Aorta (tissue), 5 donors: ENCODE measurements around the gene DOCK8. TPM values are rescaled to one million over a fixed set of nuclear protein-coding genes. Genes with fewer than 3 reads are reported as not detected.

Experiments
- ATAC-seq: fragments of 200-7000 bp; cut with Tn5 transposase; one replicate; pipeline ENCODE4 v1.9.1; 2022; ENCODE audit warnings: moderate library complexity; ENCODE audit not compliant: low FRiP score
- DNase-seq, 2 donors: peaks; one replicate each; pipeline ENCODE4 v3.0.0-alpha.2; 2020
- H3K27ac ChIP-seq, 2 donors: one replicate each; pipeline ENCODE4 v1.5.1; 2013; ENCODE audit warnings: low read length in 2 of 2, mild to moderate bottlenecking in 2 of 2, moderate library complexity in 2 of 2, control low read depth in 1 of 2, inconsistent platforms in 1 of 2, low read depth in 1 of 2
- H3K27me3 ChIP-seq, 2 donors: one replicate each; pipeline ENCODE4 v1.6.1; 2013; ENCODE audit warnings: control low read depth in 1 of 2, low read length in 1 of 2, mild to moderate bottlenecking in 1 of 2, moderate library complexity in 1 of 2; ENCODE audit not compliant: insufficient read depth in 2 of 2, control insufficient read depth in 1 of 2
- H3K36me3 ChIP-seq, 2 donors: one replicate each; pipeline ENCODE4 v1.6.1; 2013; ENCODE audit warnings: control low read depth in 1 of 2, low read length in 1 of 2, mild to moderate bottlenecking in 1 of 2; ENCODE audit not compliant: insufficient read depth in 2 of 2, control insufficient read depth in 1 of 2
- H3K4me1 ChIP-seq, 2 donors: one replicate each; pipeline ENCODE4 v1.6.1; 2013; ENCODE audit warnings: low read length in 2 of 2, control low read depth in 1 of 2, mild to moderate bottlenecking in 1 of 2, moderate library complexity in 1 of 2; ENCODE audit not compliant: insufficient read depth in 2 of 2, control insufficient read depth in 1 of 2
- H3K4me3 ChIP-seq, 2 donors: one replicate each; pipeline ENCODE4 v1.5.1; 2013; ENCODE audit warnings: low read length in 2 of 2, control low read depth in 1 of 2, mild to moderate bottlenecking in 1 of 2
- H3K9me3 ChIP-seq: one replicate; pipeline ENCODE4 v1.6.1; 2013; ENCODE audit warnings: mild to moderate bottlenecking, low read length; ENCODE audit not compliant: control insufficient read depth
- WGBS, 2 donors: extraction: QIAGEN DNeasy Blood & Tissue Kit; methylation state at CpG; one replicate each; pipeline ENCODE4 v1.1.7; 2013; 5-methylcytosine and 5-hydroxymethylcytosine counted together
- intact Hi-C, 2 donors: fragments of 100-400 bp; cut with DNase I; formaldehyde crosslinking; loops; one replicate each; pipeline versions ENCODE4 v1.14.2 to v1.15.0; 2022
- polyA plus RNA-seq, 2 donors: library from polyadenylated mRNA; stranded (reverse); fragments of 200-250 nt; gene quantifications; one replicate each; pipeline ENCODE4 v1.2.3, GENCODE V29; 2013
- total RNA-seq, 2 donors: library from RNA; stranded (reverse); fragmentation: NEBNext Ultra II Directional; extraction: Animal tissue kit (Norgen Biotek cat#: 25700); gene quantifications; one replicate each; pipeline ENCODE4 v1.2.1, GENCODE V29; 2021
- donor health status: healthy with polysubstance abuse.
- donor health status: Bipolar disorder and iron deficiency.
- donor health status: DM: no; HTN: no; CAD: no.
- donor health status: DM: no; HTN: no; CAD: no.
- donor health status: DM: yes; HTN: yes; CAD: no.

Gene DOCK8
- total and polyA plus RNA-seq, 4 donors: 2.0 to 42.8 (median 11.5) TPM

DNA sequence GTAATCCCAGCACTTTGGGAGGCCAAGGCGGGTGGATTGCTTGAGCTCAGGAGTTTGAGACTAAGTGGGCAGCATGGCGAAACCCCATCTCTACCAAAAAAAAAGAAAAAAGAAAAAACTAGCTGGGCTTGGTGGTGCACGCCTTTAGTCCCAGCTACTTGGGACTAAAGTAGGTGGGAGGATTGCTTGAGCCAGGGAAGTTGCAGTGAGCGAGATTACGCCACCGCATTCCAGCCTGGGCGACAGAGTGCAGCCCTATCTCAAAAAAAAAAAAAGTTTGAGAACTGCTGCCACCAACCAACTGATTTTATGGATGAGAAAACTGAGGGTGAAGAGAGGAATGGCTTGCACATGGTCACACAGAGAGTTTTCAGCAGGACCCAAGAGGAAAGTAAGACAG, 175.1 kb downstream of the DOCK8 start:
- DNase-seq: no peak
- WGBS, 2 donors: 98 to 99% methylated on average over 7 of the region's 7 CpGs
- no peak for ATAC-seq
- no peaks in the 10 kb centered on the region for H3K9me3 ChIP-seq
- H3K27me3 ChIP-seq: no peaks in the 10 kb centered on the region
- H3K36me3 ChIP-seq: no peaks in the 10 kb centered on the region
- intact Hi-C loops: loop anchor here (5.0 to 10.0 kb wide), 5 partner anchors 158 to 615 kb away; no protein-coding TSS in a partner anchor
- H3K27ac ChIP-seq: no peak overlapping the region
- H3K4me1 ChIP-seq: no peaks in the 10 kb centered on the region
- no peak overlapping the region for H3K4me3 ChIP-seq

DNA sequence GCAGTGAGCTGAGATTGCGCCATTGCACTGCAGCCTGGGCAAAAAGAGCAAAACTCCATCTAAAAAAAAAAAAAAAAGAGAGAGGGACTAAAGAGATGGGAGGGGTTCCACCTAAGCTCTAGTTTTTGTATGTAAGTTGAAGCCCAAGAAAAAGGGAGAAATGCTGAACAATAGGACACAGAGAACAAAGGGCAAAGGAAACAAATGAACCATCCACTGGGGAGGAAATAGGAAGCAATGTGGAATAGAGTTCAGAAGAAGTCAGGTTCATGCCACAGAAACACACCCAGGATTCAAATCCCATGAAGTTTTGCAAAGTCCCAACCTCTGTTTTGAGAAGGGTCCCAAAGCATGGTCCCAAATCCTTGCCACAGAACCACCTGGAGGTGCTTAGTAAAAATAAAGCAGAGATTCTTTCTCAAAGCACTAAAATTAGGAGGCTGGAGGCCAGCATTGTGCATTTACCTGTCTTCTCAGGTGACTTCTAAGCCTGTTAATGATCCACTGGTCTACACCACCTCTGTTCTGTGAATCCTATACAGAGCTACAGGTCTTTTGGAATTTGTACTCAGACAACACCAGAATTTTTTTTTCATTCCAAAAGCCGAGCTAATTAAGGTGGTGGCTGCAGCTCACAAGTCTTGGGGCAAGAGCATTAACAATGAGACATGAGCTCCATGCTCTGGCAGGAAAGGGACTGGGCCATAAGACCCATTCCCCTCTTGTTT, 177.6 kb downstream of the DOCK8 start:
- 93 to 94% methylated on average over 2 of the region's 2 CpGs for WGBS, 2 donors
- Histone ChIP-seq H3K4me3 (no peak overlapping the region), H3K36me3 (no peaks in the 10 kb centered on the region), H3K4me1 (no peaks in the 10 kb centered on the region), H3K27me3 (no peaks in the 10 kb centered on the region), H3K27ac (no peak overlapping the region), H3K9me3 (no peaks in the 10 kb centered on the region)
- DNase-seq: no peak
- no peak for ATAC-seq
- intact Hi-C loops: loop anchor here in 1 of 2 donors (5.0 kb wide), 1 partner anchor 155 kb away; no protein-coding TSS in a partner anchor

DNA sequence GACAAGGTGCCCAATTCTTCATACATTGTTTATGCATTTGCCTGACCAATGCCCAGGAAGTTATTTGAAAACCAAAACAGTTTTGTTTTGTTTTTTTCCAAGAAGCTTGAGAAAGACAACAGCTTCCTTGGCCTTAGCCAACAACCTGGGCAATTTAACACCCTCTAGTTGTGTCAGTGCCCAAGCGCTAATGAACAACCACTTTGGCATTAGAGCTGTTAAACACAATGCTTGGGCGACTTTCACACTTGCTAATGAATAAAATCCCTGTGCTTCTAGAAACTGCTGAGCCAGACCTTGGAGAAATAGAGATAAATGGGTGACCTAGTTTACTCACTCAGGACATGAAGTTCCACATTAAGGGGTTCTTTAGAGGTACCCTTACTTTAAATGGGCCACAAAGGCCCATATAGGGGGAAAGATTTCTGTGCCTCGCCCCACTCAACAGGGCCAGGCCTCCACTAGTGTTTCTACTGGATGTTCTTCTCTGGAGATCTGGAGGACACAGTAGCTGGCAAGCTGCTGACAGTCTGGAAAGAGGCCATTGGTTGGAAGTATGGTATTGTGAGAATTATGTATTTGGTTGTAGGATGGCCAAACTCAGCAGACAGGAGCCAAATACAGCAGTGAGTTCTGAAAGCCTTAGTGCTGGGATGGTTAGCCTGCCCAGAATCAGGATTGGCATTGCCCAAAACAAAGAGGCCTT, 179.8 kb downstream of the DOCK8 start:
- no peaks in the 10 kb centered on the region for H3K4me1 ChIP-seq
- DNase-seq (no peak), ATAC-seq (peak; percentile 54)
- H3K27me3 ChIP-seq: no peaks in the 10 kb centered on the region
- no peak overlapping the region for H3K27ac ChIP-seq
- intact Hi-C loops: loop anchor here in 1 of 2 donors (5.0 kb wide), 1 partner anchor 153 kb away; no protein-coding TSS in a partner anchor
- 54 to 60% methylated on average over 3 of the region's 3 CpGs for WGBS, 2 donors
- H3K36me3 ChIP-seq: no peaks in the 10 kb centered on the region
- H3K9me3 ChIP-seq: no peaks in the 10 kb centered on the region
- H3K4me3 ChIP-seq: no peak overlapping the region

DNA sequence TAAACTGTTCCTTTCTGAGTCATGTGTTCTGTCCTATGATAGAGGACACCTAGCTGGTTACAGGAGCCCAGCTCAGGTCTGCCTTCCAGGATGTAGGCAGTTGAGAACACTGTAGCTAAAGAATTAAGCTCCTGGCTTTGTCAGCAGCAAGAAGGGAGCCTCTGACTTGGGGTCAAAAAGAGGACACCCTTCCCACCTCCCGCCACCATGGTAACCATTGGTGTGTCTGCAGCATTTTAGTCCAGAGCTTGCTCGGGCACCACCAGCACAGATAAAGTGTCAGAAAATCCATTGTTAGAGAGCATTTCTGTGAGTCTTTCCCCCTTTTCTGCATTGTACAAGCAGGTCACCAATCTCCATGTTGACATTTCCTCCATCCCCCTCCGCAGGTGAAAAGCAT, 181.7 kb downstream of the DOCK8 start:
- ATAC-seq (no peak), DNase-seq (no peak)
- intact Hi-C loops: no loop called here
- Histone ChIP-seq H3K36me3 (no peaks in the 10 kb centered on the region), H3K4me1 (no peaks in the 10 kb centered on the region), H3K27me3 (no peaks in the 10 kb centered on the region), H3K4me3 (no peak overlapping the region), H3K9me3 (no peaks in the 10 kb centered on the region), H3K27ac (no peak overlapping the region)
- 98 to 100% methylated on average over 3 of the region's 3 CpGs for WGBS, 2 donors

DNA sequence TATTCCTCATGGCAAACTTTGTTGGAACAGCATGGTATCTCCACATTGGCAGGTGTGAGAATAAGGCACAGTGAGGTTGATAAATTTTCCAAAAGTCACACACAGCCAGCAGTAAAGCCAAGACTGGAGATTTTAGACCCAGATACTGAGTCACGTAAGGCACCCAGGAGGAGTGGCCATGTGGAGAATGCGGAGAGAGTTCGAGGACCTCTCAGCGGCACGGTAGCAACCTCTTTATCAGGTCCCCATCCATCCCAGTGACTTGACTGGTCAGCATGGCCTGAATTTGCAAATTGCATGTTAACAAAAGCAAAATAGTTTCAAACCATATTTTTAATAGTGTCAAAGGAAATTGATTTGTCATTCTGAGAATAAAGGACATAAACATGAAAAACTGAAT, 183.4 kb downstream of the DOCK8 start:
- ATAC-seq: no peak
- Histone ChIP-seq H3K4me1 (no peaks in the 10 kb centered on the region), H3K27ac (no peak overlapping the region), H3K36me3 (no peaks in the 10 kb centered on the region), H3K27me3 (no peaks in the 10 kb centered on the region), H3K9me3 (no peaks in the 10 kb centered on the region), H3K4me3 (no peak overlapping the region)
- WGBS, 2 donors: 91 to 93% methylated on average over 5 of the region's 5 CpGs
- intact Hi-C loops: no loop called here
- no peak for DNase-seq

DNA sequence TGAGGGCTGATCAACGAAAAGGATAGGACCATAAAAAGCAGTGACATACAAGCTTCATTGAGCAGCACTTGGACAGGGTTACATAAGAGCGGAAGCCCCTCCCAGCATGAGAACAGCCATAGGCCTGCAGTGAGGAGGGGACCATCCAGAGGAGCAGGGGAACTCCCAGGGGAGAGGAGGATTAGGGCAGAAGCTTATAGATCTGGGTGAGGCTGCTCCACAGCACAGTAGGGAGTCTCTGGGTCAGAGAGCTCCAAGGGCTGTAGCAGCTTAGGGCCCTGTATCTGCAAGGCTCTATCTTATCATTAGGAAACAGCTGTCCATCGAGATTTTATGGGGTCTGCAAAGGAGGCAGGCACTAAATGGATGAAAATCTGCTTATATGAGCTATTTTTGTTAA, 186.6 kb downstream of the DOCK8 start:
- WGBS, 2 donors: 86 to 88% methylated on average over 3 of the region's 3 CpGs
- no peak overlapping the region for H3K4me3 ChIP-seq
- no peaks in the 10 kb centered on the region for H3K36me3 ChIP-seq
- no peaks in the 10 kb centered on the region for H3K9me3 ChIP-seq
- intact Hi-C loops: no loop called here
- ATAC-seq: no peak
- H3K27me3 ChIP-seq: no peaks in the 10 kb centered on the region
- DNase-seq: no peak
- H3K4me1 ChIP-seq: no peaks in the 10 kb centered on the region
- no peak overlapping the region for H3K27ac ChIP-seq

DNA sequence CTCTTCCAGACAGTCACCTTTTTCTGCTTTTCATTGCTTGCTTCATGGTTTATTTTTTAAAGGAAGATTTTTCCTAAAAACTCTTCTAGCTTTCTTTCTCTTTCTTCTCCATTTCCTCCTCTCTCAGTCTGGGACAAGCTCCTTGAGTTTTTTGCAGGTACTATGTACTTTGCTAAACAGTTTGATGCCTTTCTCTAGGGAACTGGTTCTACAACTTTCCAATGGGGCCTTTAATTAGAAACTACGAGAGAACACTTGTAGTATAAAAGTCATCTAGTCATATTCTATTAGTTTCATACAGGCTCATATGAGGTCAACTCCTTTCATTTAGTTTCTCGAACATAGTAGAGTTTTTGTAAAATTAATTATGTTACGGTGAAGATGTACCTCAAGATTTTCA, 189.6 kb downstream of the DOCK8 start:
- no peaks in the 10 kb centered on the region for H3K9me3 ChIP-seq
- H3K4me1 ChIP-seq: no peaks in the 10 kb centered on the region
- no peak for ATAC-seq
- H3K36me3 ChIP-seq: no peaks in the 10 kb centered on the region
- H3K4me3 ChIP-seq: no peak overlapping the region
- H3K27ac ChIP-seq: no peak overlapping the region
- no peaks in the 10 kb centered on the region for H3K27me3 ChIP-seq
- intact Hi-C loops: no loop called here
- WGBS, 2 donors: 96 to 97% methylated on average over 3 of the region's 3 CpGs
- DNase-seq: no peak

DNA sequence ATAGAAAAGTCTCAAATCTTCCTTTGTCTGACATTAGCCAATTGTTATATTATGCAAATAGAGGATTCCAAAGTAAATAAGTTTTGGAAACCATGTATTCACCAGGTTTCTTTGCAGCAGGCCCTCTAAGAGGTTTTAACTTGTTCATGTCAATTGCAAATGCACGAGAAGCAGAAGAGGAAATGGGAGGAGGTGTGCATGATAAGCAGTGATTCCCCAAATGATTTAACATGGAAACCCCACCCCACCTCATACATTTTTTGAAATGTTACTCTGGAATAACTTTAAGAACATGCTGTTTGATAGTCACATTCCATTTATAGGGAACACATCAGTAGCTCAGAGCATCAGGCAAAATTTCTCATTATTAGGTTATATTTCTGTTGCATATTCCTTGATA, 190.7 kb downstream of the DOCK8 start:
- H3K9me3 ChIP-seq: no peaks in the 10 kb centered on the region
- no peaks in the 10 kb centered on the region for H3K27me3 ChIP-seq
- 88 to 93% methylated on average over 1 of the region's 1 CpG for WGBS, 2 donors
- no peak for ATAC-seq
- no peaks in the 10 kb centered on the region for H3K36me3 ChIP-seq
- no peak overlapping the region for H3K27ac ChIP-seq
- no peak for DNase-seq
- intact Hi-C loops: no loop called here
- no peaks in the 10 kb centered on the region for H3K4me1 ChIP-seq
- H3K4me3 ChIP-seq: no peak overlapping the region
